NCI-H1436 (cell line): ENCODE measurements around the gene PSTPIP1.

ENCODE experiments used
- DNase-seq: peaks from one replicate; lab custom pipeline; 2025; lab: John Stamatoyannopoulos, UW

The PSTPIP1 gene

GRCh38 chr15:77018796-77019505 lies 24.0 kb downstream of the PSTPIP1 start:
- no peak for DNase-seq

- no peak for DNase-seq
These were observed 24.8 kb downstream of the PSTPIP1 start for GRCh38 chr15:77019521-77020331.

DNA sequence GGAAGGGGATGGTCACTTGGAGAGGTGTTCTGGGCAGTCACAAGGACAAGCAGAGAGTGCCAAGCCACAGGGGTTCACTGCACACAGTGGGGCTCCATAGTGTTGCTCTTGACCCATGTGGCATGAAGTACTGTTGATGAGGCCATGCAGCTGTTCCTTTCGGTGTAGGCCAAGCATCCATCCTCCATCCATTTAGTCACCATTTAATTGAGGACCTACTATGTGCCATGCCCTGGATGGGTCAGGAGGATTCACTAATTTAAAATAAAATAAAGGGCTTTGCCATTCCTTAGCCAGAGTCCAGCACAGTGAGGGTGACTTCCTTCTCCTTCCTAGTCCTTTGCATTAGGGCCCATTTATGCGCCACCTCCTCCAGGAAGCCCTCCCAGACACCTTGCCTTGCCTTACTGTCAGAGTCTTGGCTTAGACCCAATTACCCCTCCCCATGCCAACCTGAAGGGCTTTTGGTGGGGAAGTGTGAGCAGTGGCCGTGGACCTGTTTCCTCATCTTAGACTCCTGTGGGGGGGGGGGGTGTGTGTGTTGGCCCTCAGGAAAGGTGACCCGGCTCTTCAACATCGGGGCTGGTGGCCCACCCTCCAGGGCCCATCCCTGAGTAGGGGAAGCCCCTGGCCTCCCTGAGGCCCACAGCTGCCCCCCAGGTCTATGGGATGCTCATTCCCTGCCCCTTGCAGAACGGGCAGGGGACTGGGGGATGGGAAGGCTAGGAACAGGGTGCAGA lies 25.6 kb downstream of the PSTPIP1 start:
- DNase-seq: no peak

GRCh38 chr15:77021088-77021481 lies 26.2 kb downstream of the PSTPIP1 start:
- DNase-seq: no peak

DNA sequence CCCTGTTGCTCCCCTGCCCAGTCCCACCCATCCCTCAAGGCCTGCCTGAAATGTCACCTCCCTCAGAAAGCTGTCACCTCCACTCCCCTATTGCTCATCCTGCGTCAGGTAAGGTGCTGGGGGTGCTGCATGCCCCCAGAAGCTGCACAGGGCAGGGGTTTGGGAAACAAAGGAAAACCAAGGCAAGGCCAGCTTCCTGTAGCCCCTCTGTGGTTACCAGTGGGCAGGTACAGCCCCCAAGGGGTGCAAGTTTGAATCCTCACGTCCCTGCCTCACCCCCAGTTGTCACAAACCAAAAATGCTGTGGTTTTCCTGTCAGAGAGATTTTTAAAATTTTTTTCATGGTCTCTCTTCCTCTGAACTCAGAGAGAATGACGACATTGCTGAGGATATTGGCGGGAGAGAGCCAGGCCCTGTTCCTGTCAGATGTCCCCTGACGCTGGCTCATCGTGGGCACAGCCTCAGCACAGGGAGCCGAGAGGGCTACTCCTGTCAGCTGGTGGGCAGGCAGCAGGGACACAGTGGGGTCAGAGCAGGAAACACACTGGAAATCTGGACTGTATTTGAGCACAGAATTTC lies 27.0 kb downstream of the PSTPIP1 start:
- DNase-seq: no peak

DNA sequence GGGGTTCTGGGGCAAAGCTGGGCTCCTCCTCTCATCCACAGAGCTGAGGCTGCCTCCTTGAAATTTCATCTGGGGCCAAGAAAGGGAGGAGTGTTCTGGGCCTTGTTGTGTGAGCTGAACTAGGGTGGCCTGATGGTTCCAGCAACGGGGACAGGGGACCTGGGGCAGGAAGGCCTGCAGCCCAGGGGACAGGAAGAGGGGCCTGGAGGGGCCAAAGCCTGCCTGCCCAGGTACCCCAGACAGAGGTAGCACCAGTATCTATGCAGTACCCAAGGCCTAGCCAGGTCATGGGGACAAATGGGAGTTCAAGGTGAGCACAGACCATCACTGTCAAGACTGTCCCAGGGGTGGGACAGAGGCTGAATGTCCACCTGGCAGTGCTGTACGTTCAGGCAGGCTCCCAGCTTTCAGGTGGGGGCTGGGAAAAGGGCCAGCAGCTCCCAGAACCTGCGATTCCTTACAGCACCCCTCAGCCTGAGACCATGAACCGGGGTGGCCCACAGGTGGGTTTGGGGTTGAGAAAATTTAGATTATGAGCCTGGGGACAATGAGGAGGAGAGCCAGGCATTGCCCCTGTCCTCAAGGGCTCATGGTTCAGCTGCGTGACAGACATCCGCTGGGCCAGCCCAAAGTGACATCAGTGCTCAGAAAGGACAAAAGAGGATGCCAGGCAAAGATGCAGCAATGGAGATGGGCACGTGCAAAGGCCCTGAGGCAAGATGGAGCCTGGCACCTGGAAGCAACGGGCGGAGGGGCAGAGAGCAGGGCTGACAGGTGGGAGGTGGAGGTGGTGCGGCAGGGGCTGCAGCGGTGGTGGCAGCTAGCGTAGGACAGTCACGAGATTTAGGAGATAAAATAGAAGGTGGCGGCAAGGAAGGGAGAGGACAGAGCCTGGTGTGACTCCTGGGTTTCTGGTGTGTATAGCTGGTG lies 28.0 kb downstream of the PSTPIP1 start:
- no peak for DNase-seq

GRCh38 chr15:77023576-77024272 lies 28.8 kb downstream of the PSTPIP1 start:
- DNase-seq: no peak

GRCh38 chr15:77024273-77025082 lies 29.6 kb downstream of the PSTPIP1 start:
- DNase-seq: peak; percentile 37

GRCh38 chr15:77025083-77025901 lies 30.4 kb downstream of the PSTPIP1 start:
- DNase-seq: no peak

DNA sequence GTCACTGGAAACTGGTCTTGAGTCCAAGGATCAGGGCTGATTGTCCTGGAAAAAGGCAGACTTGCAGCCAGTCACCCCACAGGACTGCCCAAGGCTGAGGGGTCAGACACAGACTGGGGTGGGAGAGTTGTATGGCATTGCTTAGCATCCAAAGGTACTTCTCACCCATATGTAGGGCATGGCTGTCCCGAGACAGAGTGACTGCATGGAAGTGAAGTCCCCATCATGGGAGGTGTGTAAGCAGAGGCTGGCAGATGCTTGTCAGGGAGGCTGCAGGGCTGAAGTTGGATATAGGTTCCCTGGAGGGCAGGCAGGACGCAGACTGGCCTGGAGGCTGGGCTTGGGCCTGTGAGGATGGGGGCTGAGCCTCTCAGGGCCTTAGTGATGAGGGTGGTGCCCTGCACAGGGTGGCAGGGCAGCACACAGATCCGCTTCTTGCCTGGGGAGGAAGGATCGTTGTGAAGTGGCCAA lies 31.1 kb downstream of the PSTPIP1 start:
- DNase-seq: no peak

DNA sequence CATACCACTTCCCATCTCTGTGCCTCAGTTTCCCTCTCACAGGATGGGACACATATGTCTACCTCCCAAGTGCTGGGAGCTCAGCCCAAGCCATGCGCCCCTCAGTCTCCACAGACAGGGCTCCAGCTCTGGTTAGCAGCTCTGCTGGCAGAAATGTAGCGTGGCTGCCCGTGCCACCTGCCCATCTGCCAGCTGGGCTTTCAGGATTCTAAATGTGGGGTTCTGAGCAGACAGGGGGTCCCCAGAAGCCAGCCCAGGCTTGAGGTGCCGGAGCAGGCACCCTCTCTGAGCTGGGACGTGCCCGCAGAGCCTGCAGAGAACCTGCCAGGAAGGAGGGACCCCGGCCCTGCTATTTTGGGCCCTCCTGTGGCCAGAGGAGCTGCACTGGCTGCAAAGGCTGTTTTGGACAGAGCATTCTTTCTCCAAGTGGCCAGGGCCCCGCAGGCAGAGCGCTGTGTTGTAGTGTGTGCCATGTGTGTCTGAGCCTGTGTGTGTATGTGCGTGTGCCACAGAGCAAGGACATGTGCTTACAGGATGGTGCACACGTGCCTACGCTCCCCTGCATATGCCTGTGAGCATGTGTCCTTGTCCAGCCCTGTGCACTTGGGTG lies 31.7 kb downstream of the PSTPIP1 start:
- DNase-seq: no peak

DNA sequence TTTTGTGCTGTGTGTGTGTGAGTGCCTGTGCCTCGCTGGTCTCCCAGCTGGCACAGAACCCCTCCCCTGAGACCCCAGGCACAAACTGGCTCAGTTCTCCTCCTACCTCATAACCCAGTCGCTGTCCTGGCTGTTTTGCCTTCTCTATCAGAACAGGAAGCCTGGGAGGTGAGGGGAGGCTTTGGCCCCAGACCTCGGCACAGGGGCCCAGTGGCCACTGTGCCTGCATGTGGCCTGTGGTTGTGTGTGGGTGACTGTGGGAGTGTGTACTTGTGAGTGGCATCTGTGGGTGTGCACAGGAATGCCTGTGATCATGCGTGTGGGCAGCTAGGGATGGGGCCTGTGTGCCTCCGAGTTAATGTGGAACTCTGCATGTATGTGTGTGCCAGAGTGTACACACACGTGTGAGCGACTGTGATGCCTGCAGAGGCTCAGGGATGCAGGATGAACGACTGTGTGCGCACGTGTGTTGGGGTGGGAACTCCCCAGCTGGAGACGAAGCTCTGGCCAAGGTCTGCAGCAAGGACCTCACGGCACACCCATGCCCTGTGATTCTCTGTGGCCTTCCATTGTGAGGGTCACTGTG lies 32.3 kb downstream of the PSTPIP1 start:
- DNase-seq: no peak

DNA sequence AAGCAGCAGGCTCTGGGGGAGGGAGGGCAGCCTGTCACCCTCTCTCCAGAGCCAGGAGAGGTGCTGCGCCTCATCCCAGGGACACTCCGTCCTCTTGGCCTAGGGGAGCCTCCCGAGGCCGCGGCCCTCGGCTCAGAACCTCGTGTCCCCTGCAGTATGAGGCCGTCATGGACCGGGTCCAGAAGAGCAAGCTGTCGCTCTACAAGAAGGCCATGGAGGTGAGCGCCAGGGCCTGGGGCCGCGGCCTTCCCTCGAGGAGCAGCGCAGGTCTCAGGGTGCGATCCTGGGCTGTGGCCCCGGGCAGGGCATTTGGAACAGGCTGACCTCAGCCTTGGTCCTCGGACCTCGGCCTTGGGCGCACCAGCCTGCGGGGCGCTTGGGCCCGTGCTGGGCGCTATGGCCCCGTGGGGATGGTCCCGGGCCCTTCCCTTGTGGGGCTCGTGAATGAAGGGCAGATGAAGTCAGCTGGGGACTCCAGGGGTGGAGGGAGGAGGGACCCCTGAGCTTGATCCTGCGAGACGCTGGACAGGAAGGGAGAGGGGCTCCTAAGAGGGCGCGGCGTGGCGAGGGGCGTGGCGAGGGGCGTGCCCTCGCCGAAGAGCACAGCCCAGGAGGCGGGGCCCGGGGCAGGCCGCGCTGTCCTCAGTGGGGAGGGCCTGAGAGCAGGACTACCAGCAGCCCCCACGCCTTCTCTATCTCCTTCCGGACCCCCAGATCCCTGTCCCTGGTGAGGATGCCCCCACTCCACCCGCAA lies 32.9 kb downstream of the PSTPIP1 start:
- no peak for DNase-seq

DNA sequence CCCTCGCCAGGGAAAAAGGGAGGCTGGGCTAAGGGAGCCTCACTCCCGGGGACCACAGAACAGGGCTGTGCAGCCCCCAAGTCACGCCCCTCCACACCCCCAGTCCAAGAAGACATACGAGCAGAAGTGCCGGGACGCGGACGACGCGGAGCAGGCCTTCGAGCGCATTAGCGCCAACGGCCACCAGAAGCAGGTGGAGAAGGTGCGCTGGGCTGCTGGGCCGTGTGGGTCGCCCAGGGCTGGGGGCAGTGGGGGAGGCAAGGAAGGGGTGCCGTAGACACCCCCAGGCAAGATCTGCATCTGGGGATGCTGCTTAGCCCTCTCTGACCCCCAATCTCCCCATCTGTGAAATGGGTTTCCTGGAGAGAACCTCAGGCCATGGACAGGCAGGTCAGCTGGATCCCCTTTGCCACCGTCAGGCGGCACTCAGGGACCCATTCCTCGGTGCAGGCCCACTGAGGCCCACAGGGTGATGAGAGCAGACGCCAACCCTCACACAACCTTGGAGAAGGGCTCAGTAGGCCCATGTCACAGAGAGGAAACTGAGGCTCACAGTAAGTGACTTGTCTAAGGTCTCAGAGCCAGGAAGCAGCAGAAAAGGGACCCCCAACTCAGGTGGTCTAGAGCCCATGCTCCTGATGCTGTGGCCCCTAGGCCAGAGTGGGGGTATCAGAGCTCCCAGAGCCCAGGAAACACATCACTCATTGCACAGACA lies 33.7 kb downstream of the PSTPIP1 start:
- DNase-seq: no peak

GRCh38 chr15:77029166-77030047 lies 34.5 kb downstream of the PSTPIP1 start:
- no peak for DNase-seq
